Kidney (tissue), 14 donors: Measurements from ENCODE around the gene WWOX. TPM values are rescaled to one million over a fixed set of nuclear protein-coding genes. Genes with fewer than 3 reads are reported as not detected.

Experiments
- DNase-seq, 5 donors: peaks; one replicate each; pipeline ENCODE4 v3.0.0-alpha.2; 2013 to 2020
- FAIRE-seq: peaks from 2 replicates; lab custom pipeline; 2012; peaks lifted over from hg19 to GRCh38; lab: Jason Lieb, UNC
- H3K27ac ChIP-seq, 2 donors: one replicate each; pipeline ENCODE4 v1.7.0; 2013; ENCODE audit warnings: low read depth in 2 of 2, low read length in 2 of 2, inconsistent platforms in 1 of 2
- H3K27me3 ChIP-seq: one replicate; pipeline ENCODE4 v1.7.1; 2013; ENCODE audit warnings: low read length, inconsistent platforms; ENCODE audit not compliant: control insufficient read depth, insufficient read depth
- H3K36me3 ChIP-seq, 3 donors: one replicate each; pipeline versions ENCODE4 v1.7.0 to v1.7.1; 2013; ENCODE audit warnings: low read length in 3 of 3, control low read depth in 1 of 3, inconsistent platforms in 1 of 3; ENCODE audit not compliant: insufficient read depth in 3 of 3, control insufficient read depth in 2 of 3
- H3K4me1 ChIP-seq, 3 donors: one replicate each; pipeline versions ENCODE4 v1.7.0 to v1.7.1; 2013; ENCODE audit warnings: low read length in 3 of 3, inconsistent platforms in 1 of 3, low read depth in 1 of 3; ENCODE audit not compliant: control insufficient read depth in 2 of 3, insufficient read depth in 2 of 3
- H3K4me3 ChIP-seq, 3 donors: one replicate each; pipeline versions ENCODE4 v1.7.0 to v1.8.1; 2013; ENCODE audit warnings: low read length in 3 of 3, control low read depth in 1 of 3, inconsistent platforms in 1 of 3
- H3K9ac ChIP-seq, 3 donors: one replicate each; pipeline versions ENCODE4 v1.7.0 to v1.7.1; 2013; ENCODE audit warnings: low read length in 3 of 3, control low read depth in 1 of 3, inconsistent platforms in 1 of 3
- H3K9me3 ChIP-seq, 3 donors: one replicate each; pipeline versions ENCODE4 v1.7.0 to v1.7.1; 2013; ENCODE audit warnings: low read length in 3 of 3, control low read depth in 1 of 3, inconsistent platforms in 1 of 3; ENCODE audit not compliant: control insufficient read depth in 2 of 3, insufficient read depth in 1 of 3
- CTCF ChIP-seq: IDR thresholded peaks from 3 replicates; pipeline ENCODE4 v1.5.1; 2012; ENCODE audit warnings: mild to moderate bottlenecking, moderate library complexity, borderline replicate concordance; ENCODE audit not compliant: insufficient read depth; ENCODE audit errors: extremely low read depth
- intact Hi-C: fragments of 100-400 bp; cut with DNase I; formaldehyde crosslinking; loops from one replicate; pipeline ENCODE4 v1.11.1; 2022
- polyA plus RNA-seq: library from polyadenylated mRNA; stranded (reverse); fragments of 350-450 nt; fragmentation: Illumina TruSeq; extraction: RNeasy Lipid Tissue Mini Kit (QIAGEN cat#74804); gene quantifications from one replicate; pipeline ENCODE4 v1.2.3, GENCODE V29; 2014; ENCODE audit warnings: low read depth, low replicate concordance; ENCODE audit not compliant: insufficient read depth
- total RNA-seq: library from RNA; stranded (reverse); fragmentation: NEBNext Ultra II Directional; extraction: Animal tissue kit (Norgen Biotek cat#: 25700); gene quantifications from one replicate; pipeline ENCODE4 v1.2.1, GENCODE V29; 2021
- donor health status: control.
- donor health status: control.
- donor health status: control.
- donor health status: control.
- donor health status: control.
- donor health status: DM: yes; HTN: yes; CAD: no.
- donor health status: Normal renal cell carcinoma (clear cell type).

Gene WWOX
- total and polyA plus RNA-seq, 2 donors from 2014 or later, result 22.5 to 30.3 TPM

- no peak for FAIRE-seq
- TF ChIP-seq CTCF, result no peak
- H3K36me3 ChIP-seq, result no peaks in the 10 kb centered on the region
- H3K4me3 ChIP-seq, result no peak overlapping the region
- H3K9ac ChIP-seq, result no peak overlapping the region
- no peak overlapping the region for H3K27ac ChIP-seq
- no peaks in the 10 kb centered on the region for H3K9me3 ChIP-seq
- H3K27me3 ChIP-seq, result no peaks in the 10 kb centered on the region
- peak in 2 of 5 donors; percentile 55 to 65 for DNase-seq
- intact Hi-C loops, result no loop called here
- peaks cover 4 to 24% (median 7%) of the 10 kb centered on the region in 3 donors for H3K4me1 ChIP-seq
Observed at GRCh38 chr16:78500659-78501270, 401.3 kb downstream of the WWOX start.

- no peak overlapping the region for H3K4me3 ChIP-seq
- no peaks in the 10 kb centered on the region for H3K36me3 ChIP-seq
- H3K9me3 ChIP-seq, result no peaks in the 10 kb centered on the region
- intact Hi-C loops, result no loop called here
- H3K9ac ChIP-seq, result no peak overlapping the region
- no peak for FAIRE-seq
- H3K4me1 ChIP-seq, result peaks cover 4 to 24% (median 9%) of the 10 kb centered on the region in 3 donors
- DNase-seq, result no peak
- no peak for TF ChIP-seq CTCF
- H3K27ac ChIP-seq, result no peak overlapping the region
- no peaks in the 10 kb centered on the region for H3K27me3 ChIP-seq
Observed at GRCh38 chr16:78501744-78502143, 402.3 kb downstream of the WWOX start.

GRCh38 chr16:78502812-78503350, 403.4 kb downstream of the WWOX start:
- Histone ChIP-seq H3K4me3 (no peak overlapping the region), H3K27me3 (no peaks in the 10 kb centered on the region), H3K36me3 (no peaks in the 10 kb centered on the region), H3K27ac (no peak overlapping the region), H3K9ac (no peak overlapping the region), H3K4me1 (peaks cover 4 to 24% (median 9%) of the 10 kb centered on the region in 3 donors), H3K9me3 (no peaks in the 10 kb centered on the region)
- DNase-seq (no peak), FAIRE-seq (no peak)
- TF ChIP-seq CTCF, result no peak
- intact Hi-C loops, result no loop called here

- intact Hi-C loops, result no loop called here
- Histone ChIP-seq H3K27ac (no peak overlapping the region), H3K9me3 (no peaks in the 10 kb centered on the region), H3K9ac (no peak overlapping the region), H3K36me3 (no peaks in the 10 kb centered on the region), H3K27me3 (no peaks in the 10 kb centered on the region), H3K4me1 (peaks cover 4 to 24% (median 9%) of the 10 kb centered on the region in 3 donors), H3K4me3 (no peak overlapping the region)
- peak in 4 of 5 donors; percentile 64 to 91 (median 76) for DNase-seq
- FAIRE-seq, result peak; percentile 72
- peak; percentile 71 for TF ChIP-seq CTCF
Observed at GRCh38 chr16:78503602-78504001, 404.1 kb downstream of the WWOX start.
